ENCODE results near the gene DCPS.
"Not testable (repeated sequence)": the region's sequence is repeated elsewhere in the genome, so short reads cannot be mapped to it uniquely, and the experiment has no call there.

Gene DCPS

DNA sequence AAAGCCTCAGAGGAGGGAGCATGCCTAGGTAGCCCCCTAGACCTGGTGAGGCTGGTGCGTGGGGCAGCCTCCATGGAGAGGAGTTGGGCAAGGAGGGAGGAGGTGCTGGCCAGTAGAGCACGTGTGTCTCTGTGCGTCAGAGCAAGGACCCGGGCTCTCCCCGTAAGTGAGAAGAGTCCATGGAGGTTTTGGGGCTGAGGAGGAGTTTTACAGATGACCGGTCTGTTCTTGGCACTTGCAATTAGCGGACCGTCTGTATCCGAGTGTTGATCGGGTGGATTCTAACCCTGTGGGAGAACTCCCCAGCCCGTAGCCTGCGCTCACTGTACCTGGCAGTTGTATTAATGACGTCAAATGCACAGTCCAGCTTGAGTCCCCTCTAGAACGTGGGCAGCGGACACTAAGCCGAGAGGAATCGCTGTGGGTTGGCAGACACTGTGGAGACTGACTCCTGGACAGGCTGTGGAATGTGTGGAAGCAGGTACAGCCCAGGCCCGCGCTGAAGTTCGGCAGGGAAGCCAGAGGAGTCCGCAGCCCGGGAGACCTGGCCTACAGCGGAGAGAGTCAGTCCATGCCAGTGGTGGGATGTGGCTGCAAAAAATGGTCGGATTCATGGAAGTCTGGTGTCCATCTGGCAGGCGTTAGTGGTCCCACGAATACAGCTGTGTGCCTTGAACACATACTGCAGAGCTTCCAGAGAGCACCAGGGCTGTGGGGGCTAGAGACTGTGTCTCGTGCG is 70.9 kb downstream of the DCPS start:
- not testable (repeated sequence) for ATAC-seq (replicated peaks); H3K36me3 Mint-ChIP-seq; H3K27me3 Mint-ChIP-seq; H3K4me1 Mint-ChIP-seq; H3K27ac Mint-ChIP-seq; DNase-seq; H3K9me3 Mint-ChIP-seq; H3K4me3 Mint-ChIP-seq

DNA sequence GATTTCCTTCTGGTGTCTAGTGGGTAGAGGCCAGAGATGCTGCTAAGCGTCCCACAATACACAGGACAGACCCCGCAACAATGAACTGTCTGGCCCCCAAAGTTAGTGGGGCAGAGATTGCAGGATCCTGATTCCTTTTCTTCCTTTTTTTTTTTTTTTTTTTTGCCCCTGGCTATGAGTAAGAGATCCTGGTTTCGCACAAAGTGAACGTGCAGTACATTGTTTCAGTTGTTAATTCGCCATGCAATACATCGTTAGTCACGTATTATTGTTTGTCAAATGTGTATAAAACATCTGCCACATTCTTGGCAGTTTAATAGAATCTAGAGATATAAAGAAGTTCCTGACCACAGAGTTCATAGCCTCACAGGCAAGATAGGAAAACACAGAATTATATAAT is 71.9 kb downstream of the DCPS start:
- H3K27ac Mint-ChIP-seq: no peak overlapping the region
- no peaks in the 10 kb centered on the region for H3K36me3 Mint-ChIP-seq
- no peaks in the 10 kb centered on the region for H3K27me3 Mint-ChIP-seq
- ATAC-seq (replicated peaks): no peak
- DNase-seq: no peak
- no peak overlapping the region for H3K4me3 Mint-ChIP-seq
- no peaks in the 10 kb centered on the region for H3K9me3 Mint-ChIP-seq
- peaks cover 0 to 5% of the 10 kb centered on the region in 2 donors for H3K4me1 Mint-ChIP-seq

DNA sequence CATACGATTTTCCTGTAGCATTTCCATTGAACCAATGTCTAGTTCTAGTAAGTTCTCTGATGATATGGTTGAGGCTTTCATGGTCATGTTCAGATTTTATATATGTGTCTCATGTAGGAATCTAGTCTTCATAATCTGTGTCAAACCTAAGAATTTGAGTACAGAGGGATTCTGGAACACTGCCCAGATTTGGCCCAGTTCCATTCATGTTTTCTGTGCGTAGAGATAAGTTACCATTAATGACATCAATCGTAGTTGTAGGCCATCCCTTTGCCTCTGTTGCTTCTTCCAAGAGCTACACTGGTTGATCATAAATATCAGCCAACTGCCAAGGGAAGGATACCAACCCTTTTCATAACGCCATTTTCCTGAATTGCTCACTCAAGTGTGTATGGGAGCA is 74.9 kb downstream of the DCPS start:
- no peak overlapping the region for H3K27ac Mint-ChIP-seq
- ATAC-seq (replicated peaks): no peak
- H3K27me3 Mint-ChIP-seq: no peaks in the 10 kb centered on the region

DNA sequence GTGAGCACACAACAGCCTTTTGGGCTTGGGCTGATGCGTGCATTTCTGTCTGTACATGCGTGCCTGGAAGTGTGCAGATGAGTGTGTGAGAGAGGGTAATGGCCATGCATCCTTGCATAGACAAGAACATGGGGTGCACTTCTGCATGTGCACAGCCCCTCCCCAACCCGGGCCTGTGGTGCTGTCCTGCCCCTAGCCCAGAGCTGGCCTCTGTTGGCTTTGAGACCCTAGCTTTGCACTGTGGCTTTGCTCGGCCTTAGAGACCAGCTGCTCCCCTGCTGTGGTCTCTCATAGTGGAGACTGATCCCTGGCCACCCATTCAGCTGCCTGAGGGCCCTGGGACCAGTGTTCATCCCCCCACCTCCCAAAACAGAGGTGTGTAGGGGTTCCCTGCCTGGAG is 77.0 kb downstream of the DCPS start:
- ATAC-seq (replicated peaks) (no peak), DNase-seq (no peak)
- no peak overlapping the region for H3K27ac Mint-ChIP-seq
- H3K4me1 Mint-ChIP-seq: no peaks in the 10 kb centered on the region
- no peaks in the 10 kb centered on the region for H3K27me3 Mint-ChIP-seq
- no peaks in the 10 kb centered on the region for H3K36me3 Mint-ChIP-seq
- no peaks in the 10 kb centered on the region for H3K9me3 Mint-ChIP-seq
- no peak overlapping the region for H3K4me3 Mint-ChIP-seq

More for the DNA sequence above, 74.9 kb downstream of the DCPS start:
- no peak for DNase-seq
- Mint-ChIP-seq H3K4me1 (no peaks in the 10 kb centered on the region), H3K9me3 (no peaks in the 10 kb centered on the region), H3K4me3 (no peak overlapping the region), H3K36me3 (no peaks in the 10 kb centered on the region)

DNA sequence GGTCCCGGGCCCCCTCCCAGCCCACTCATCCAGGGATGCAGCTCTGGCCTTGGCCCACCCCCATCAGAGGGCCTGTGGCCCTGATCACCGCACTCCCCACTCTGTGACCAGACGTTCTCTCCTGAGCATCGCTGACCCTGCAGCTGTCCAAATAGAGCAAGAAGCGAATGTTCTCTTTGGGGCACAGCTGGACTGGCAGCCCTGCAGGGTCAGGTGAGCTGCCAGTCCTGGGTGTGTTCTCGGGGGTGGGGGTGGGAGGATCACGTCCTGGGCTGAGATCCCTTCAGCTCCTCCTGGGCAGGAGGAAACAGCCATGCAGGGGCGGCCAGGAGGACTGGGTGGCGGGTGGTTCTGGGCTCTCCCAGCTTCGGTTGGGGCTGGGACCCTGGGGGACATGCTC is 78.1 kb downstream of the DCPS start:
- H3K27me3 Mint-ChIP-seq; H3K9me3 Mint-ChIP-seq; H3K36me3 Mint-ChIP-seq; H3K4me3 Mint-ChIP-seq; H3K4me1 Mint-ChIP-seq; DNase-seq; H3K27ac Mint-ChIP-seq; ATAC-seq (replicated peaks): not testable (repeated sequence)

DNA sequence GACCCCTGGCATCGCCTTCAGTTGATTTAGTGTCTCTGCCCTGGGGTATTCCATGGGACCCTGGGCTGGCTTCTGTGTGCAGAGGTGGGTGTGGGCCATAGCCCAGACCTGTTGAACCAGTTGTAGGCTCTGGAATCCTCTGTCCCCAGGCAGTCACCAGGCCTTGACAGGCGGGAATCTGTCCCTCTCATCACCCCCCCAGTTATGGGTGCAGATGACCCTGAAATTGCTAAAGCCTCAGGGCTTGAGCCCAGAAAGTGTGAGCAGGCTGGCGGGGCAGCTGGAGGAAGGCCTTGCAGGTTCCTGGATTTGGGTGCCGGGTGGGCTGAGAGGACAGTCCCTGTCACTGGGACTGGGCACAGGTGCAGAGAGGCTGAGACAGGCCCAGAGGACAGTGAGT is 78.8 kb downstream of the DCPS start:
- not testable (repeated sequence) for ATAC-seq (replicated peaks); H3K27me3 Mint-ChIP-seq; H3K36me3 Mint-ChIP-seq; H3K27ac Mint-ChIP-seq; H3K9me3 Mint-ChIP-seq; DNase-seq; H3K4me3 Mint-ChIP-seq
- peaks cover 0 to 11% of the 10 kb centered on the region in 2 donors for H3K4me1 Mint-ChIP-seq

DNA sequence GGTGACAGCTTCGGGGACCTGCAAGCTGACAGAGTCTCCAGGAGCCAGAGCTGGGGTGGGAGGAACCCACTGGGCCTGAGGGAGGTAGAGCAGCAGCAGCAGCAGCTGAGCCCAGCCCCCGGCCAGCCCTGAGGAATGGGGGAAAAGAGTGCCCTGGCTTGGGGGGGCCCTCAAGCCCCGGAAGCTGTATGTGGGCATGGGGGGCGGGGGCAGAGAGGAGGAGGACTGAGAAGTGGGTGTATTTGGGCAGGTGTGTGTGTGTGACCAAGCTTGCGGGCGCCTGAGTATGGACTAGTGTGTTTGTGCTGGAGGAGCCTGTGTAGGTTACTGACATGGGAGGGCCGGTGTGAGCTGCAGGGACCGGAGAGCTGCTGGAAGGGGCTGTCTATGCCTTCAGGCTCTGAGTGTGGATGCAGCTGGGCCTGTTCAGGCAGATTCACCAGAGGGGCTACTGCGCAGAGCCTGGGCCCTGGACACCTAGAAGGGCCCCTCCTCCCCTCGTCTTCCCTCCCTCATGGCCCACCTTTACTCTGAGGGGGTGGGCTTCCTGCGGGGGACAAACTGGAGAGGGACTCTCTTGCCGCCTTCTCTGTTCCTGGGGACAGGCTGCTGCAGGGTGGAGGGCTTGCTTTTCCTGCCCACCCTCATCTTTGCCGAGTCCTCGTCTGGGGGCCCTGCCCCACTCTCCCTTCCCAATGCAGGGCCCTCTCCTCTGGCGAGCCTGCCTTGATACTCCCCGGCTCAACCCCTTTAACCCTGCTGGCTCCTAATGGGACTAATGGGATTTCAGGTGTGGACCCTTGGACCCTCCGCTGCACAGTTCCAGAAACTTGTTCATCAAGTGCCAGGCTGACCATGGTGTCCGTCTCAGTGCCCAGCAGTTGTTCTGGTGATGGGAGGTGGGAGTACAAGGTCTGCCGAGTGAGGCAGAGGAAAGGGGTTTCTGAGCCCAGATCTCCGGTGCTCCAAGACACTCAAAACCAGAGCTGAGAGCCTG is 79.8 kb downstream of the DCPS start:
- Mint-ChIP-seq H3K27me3 (no peaks in the 10 kb centered on the region), H3K27ac (peak overlapping the region; percentile 59), H3K4me3 (no peak overlapping the region), H3K9me3 (no peaks in the 10 kb centered on the region), H3K36me3 (no peaks in the 10 kb centered on the region), H3K4me1 (peaks cover 0 to 11% of the 10 kb centered on the region in 2 donors)
- no peak for DNase-seq
- ATAC-seq (replicated peaks): no peak

DNA sequence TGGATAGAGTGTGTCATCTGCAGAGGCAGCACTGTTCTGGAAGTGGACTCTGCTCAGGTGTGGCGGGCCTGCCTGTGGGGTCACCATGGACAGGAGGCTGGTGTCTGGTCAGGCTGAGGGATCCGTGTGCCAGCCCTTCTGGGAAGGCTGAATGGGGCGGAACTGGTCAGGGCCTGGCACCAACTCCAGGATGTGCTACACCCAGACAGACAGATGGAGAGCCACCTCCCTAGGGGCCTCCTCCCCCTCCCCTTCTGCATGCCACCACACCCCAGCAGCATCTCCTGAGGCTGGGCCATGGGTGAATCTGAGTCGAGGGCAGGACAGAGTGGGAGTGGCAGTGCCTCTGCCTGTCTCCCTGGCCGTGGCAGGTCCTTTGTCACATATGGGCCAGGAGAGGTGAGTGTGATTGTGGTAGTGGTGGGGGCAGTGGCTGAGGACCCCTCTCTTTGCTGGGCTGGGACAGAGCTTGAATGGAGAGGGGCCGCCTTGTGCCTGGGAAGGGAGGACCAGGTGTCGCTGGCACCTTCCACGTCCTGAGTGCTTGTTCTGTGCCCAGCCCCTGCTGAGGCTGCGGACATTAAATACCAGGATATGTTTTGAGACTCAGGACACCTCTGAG is 80.7 kb downstream of the DCPS start:
- Mint-ChIP-seq H3K4me1 (peaks cover 0 to 11% of the 10 kb centered on the region in 2 donors), H3K9me3 (no peaks in the 10 kb centered on the region)
- ATAC-seq (replicated peaks): no peak

DNA sequence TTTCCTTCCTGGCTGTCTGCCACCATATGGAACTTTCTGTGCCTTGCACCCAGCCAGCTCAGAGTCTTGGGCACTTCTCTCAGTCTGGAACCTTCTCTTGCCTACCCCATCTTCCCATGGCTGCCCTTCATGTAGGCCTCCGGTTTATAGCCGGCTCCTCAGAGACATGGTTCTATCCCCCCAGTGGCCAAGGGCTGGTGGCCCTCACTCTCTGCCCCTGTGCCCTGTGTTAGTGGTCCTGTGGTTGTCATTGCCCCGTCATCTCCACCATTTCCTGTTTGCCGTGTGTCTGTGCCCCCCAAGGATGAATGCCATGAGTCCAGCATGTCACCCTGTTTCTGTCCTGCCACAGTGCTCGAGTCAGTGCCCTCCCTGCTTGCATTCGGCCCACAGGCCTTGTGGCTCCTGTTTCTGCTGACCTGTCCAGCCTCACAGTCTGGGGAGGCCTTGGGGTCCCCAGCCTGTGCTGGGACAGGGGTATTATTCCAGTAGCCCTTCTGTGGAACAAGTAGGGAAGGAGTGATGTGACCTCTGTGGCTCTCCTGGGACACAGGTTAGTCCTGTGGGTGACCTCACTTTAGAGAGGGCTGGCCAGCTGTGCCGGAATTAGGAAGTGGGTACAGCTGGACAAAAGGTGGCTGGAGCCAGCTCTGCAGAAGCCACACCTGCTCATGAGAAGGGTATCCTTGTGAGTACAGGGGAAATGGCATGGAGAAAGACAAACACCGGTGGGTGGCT is 82.3 kb downstream of the DCPS start:
- Mint-ChIP-seq H3K9me3 (no peaks in the 10 kb centered on the region), H3K4me1 (peaks cover 0 to 11% of the 10 kb centered on the region in 2 donors), H3K27ac (no peak overlapping the region), H3K4me3 (no peak overlapping the region), H3K27me3 (peaks cover 1% of the 10 kb centered on the region in 2 donors), H3K36me3 (no peaks in the 10 kb centered on the region)
- no peak for ATAC-seq (replicated peaks)
- DNase-seq: no peak

More for the DNA sequence above, 80.7 kb downstream of the DCPS start:
- H3K27ac Mint-ChIP-seq: no peak overlapping the region
- H3K4me3 Mint-ChIP-seq: no peak overlapping the region
- no peaks in the 10 kb centered on the region for H3K27me3 Mint-ChIP-seq
- no peak for DNase-seq
- H3K36me3 Mint-ChIP-seq: no peaks in the 10 kb centered on the region

DNA sequence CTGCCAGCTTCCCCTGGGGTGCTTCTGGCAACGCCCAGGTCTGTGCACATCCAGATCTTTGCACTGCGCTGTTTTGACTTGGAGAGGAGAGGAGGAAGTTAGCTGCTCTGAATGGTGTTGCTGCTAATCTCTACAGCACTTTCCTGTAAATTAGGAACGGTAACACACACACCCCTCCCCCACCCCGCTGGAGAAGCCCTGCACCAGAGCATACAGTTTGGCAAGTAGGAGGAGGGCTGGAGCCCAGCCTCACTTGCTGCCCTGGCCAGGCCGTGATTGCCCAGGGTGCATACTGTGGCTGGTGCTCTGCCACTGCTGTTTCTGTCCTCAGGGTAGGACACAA is 82.8 kb downstream of the DCPS start:
- not testable (repeated sequence) for DNase-seq, H3K36me3 Mint-ChIP-seq, H3K27me3 Mint-ChIP-seq, H3K4me3 Mint-ChIP-seq, H3K27ac Mint-ChIP-seq, H3K9me3 Mint-ChIP-seq
- peak in 1 of 2 donors; percentile 27 for ATAC-seq (replicated peaks)
- H3K4me1 Mint-ChIP-seq: peaks cover 4 to 16% of the 10 kb centered on the region in 2 donors

DNA sequence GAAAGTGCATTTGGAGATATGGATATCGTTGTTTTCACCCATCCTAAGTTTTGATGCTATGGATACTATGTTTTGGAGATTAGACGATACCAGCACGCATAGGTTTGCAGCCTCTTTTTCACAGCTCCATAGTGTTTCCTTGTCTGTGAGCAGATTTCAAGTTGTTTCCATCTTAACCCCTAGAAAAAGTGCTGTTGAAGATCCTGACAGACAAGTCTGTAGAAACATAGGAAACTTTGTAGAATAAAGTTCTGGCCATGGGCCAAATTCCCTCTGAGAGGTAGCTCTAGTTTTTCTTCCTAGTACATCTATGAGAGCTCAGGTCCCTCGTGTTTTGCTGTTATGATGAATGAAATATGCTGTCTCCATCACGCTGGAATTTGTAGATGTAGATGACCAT is 84.0 kb downstream of the DCPS start:
- no peak for ATAC-seq (replicated peaks)
- peaks cover 8 to 28% of the 10 kb centered on the region in 2 donors for H3K4me1 Mint-ChIP-seq
- H3K4me3 Mint-ChIP-seq: no peak overlapping the region
- H3K27ac Mint-ChIP-seq: no peak overlapping the region
- H3K9me3 Mint-ChIP-seq: no peaks in the 10 kb centered on the region
- DNase-seq: no peak
- peaks cover 11% of the 10 kb centered on the region in 2 donors for H3K27me3 Mint-ChIP-seq
- H3K36me3 Mint-ChIP-seq: no peaks in the 10 kb centered on the region

DNA sequence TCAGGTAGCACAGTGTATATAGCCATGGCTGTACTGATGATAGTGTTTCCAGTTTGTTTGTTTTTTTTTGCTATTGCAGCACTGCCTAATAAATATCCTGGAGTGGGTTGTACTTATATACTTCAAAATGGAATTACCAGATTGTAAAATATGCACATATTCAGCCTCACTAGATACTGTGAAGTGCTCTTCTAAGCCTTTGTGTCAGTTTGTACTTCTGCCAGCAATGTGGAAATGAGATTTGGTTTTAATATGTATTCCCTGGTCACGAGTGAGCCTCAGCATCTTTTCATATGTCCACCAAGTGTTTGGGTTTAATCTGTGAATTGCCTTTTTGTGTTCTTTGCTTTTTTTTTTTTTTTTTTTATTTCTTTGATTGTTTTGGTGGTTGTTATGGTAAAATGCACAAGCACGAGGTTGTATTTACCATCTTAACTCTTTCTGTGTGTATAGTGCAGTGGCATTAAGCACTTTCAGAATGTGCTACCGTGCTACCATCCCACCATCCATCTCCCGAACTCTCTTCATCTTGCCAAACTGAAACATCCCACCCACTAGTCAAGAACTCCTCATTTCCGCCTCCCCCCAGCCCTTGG is 86.5 kb downstream of the DCPS start:
- no peak overlapping the region for H3K4me3 Mint-ChIP-seq
- H3K27ac Mint-ChIP-seq: no peak overlapping the region
- H3K36me3 Mint-ChIP-seq: no peaks in the 10 kb centered on the region
- peaks cover 11 to 33% of the 10 kb centered on the region in 2 donors for H3K4me1 Mint-ChIP-seq
- no peak for DNase-seq
- peaks cover 16 to 17% of the 10 kb centered on the region in 2 donors for H3K27me3 Mint-ChIP-seq
- no peaks in the 10 kb centered on the region for H3K9me3 Mint-ChIP-seq
- no peak for ATAC-seq (replicated peaks)

DNA sequence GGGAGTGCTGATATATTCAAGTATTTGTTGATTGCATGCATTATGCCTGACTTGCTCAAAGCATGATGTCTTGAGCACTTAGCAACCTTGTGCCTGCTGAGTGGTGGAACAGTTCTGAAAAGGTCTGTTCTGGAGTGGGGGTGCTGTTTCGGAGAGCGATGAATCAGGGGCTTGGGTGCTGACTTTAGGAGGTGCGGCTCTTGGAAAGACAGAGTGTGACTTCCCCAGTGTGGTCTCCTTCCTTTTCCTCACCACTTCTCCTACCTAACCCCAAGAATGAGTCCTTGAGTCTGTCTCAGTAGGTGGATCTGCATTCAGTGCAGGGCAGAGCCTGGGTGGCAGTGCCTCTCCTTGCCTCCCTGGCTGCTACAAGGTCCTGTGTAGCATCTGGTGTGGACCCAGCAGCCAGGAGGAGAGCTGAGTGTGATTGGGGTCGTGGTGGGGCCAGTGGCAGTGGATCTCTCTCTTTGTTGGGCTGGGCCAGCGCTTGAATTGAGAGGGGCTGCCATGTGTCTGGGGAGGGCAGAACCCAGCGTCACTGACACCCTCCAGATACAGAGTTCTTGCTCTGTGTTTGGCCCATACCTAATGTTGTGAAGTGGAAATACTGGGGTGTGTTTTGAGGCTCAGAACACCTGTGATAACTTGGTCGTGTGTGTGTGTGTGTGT is 87.6 kb downstream of the DCPS start:
- Mint-ChIP-seq H3K36me3 (no peaks in the 10 kb centered on the region), H3K27ac (no peak overlapping the region), H3K4me3 (no peak overlapping the region), H3K4me1 (peaks cover 11 to 28% of the 10 kb centered on the region in 2 donors), H3K27me3 (peaks cover 16 to 17% of the 10 kb centered on the region in 2 donors), H3K9me3 (no peaks in the 10 kb centered on the region)
- DNase-seq (no peak), ATAC-seq (replicated peaks) (peak in 1 of 2 donors; percentile 10)

All from stimulated activated naive B cell treated with anti-CD40 and anti-IgM and Interleukin-4, amounts not matched to agents 10 μg/mL and 1 μg/mL and 100 μg/mL, for 72 hours (primary cell).